ENCODE measurements around the gene STXBP5. TPM values are rescaled to one million over a fixed set of nuclear protein-coding genes. Genes with fewer than 3 reads are reported as not detected.

The STXBP5 gene
- total and polyA plus RNA-seq, 2 of the 4 experiments (the other 2 are of a cell fraction): 13.2 to 46.4 TPM

GRCh38 chr6:147231589-147231988 is 27.4 kb downstream of the STXBP5 start:
- no peak for DNase-seq
- Histone ChIP-seq H4K8ac (ENCODE audit: low read depth in 2 of 2, low read length in 2 of 2) (no peak overlapping the region), H2AFZ (replicated peaks; ENCODE audit: low read length, poor library complexity) (no peak overlapping the region), H3K18ac (ENCODE audit: low read depth, low read length) (no peak overlapping the region), H3K9me1 (ENCODE audit: insufficient read depth, low read length) (no peaks in the 10 kb centered on the region), H2AK5ac (ENCODE audit: low read depth, low read length) (no peak overlapping the region), H3K79me1 (ENCODE audit: low read depth in 1 of 2, low read length in 2 of 2) (peaks cover 17 to 18% of the 10 kb centered on the region in 2 experiments), H2BK20ac (ENCODE audit: low read depth, low read length) (no peak overlapping the region), H3K4ac (ENCODE audit: low read depth, low read length) (no peak overlapping the region), H2BK5ac (ENCODE audit: low read depth, low read length, poor library complexity, severe bottlenecking) (no peak overlapping the region), H3K9ac (ENCODE audit: low read depth, low read length) (no peak overlapping the region), H3K36me3 (ENCODE audit: control insufficient read depth, insufficient read depth, low read length) (no peaks in the 10 kb centered on the region; the same call in 1 of the 2 replicates), H3K27ac (ENCODE audit: insufficient read depth, low read length) (no peak overlapping the region), H2AK9ac (replicated peaks; ENCODE audit: low read depth, low read length, poor library complexity) (no peak overlapping the region), H2BK15ac (ENCODE audit: low read depth, low read length) (no peak overlapping the region), H3K27me3 (ENCODE audit: control insufficient read depth, insufficient read depth, low read length) (no peaks in the 10 kb centered on the region), H3K4me2 (ENCODE audit: low read depth, low read length) (no peak overlapping the region), H3K9me3 (ENCODE audit: control insufficient read depth, insufficient read depth, low read length) (no peaks in the 10 kb centered on the region), H3K56ac (ENCODE audit: extremely low read depth, insufficient read depth, low read length) (no peak overlapping the region), H4K20me1 (ENCODE audit: insufficient read depth, low read length) (peaks cover 3% of the 10 kb centered on the region; the same call in 1 of the 2 replicates), H3K23ac (ENCODE audit: low read depth, low read length) (no peak overlapping the region), H3K4me3 (ENCODE audit: insufficient read depth, low read depth, low read length) (no peak overlapping the region), H2BK120ac (ENCODE audit: low read depth, low read length) (no peak overlapping the region), H4K5ac (ENCODE audit: low read depth, low read length) (no peak overlapping the region), H3K14ac (replicated peaks; ENCODE audit: low read depth, low read length) (no peak overlapping the region), H3K4me1 (ENCODE audit: control insufficient read depth, insufficient read depth, low read length) (no peaks in the 10 kb centered on the region), H4K91ac (ENCODE audit: insufficient read depth, low read depth, low read length) (no peak overlapping the region)
- in situ Hi-C loops (cut with MboI; ENCODE audit: low sequenced_read_pairs) (no loop called here), dilution Hi-C loops (cut with HindIII; ENCODE audit: low sequenced_read_pairs, unreplicated experiment) (no loop called here), intact Hi-C loops (cut with micrococcal nuclease) (no loop called here)
- ChIA-PET POLR2A (ENCODE audit: unreplicated experiment) (no interaction called here), CTCF (interaction anchor here (0.5 kb wide), 1 partner anchor 61 kb away, joined by 3 read pairs; no protein-coding TSS in a partner anchor)
- TF ChIP-seq FOS (IDR thresholded peaks at IDR 0.05; ENCODE audit: low read depth, low read length): no peak
- TF ChIP-seq MAFK (IDR thresholded peaks at IDR 0.05; ENCODE audit: low read depth, low read length): peak; percentile 31; the same call in 1 of the 2 replicates
- no peak for TF ChIP-seq CHD1 (IDR thresholded peaks at IDR 0.05; ENCODE audit: low read depth, low read length)
- TF ChIP-seq NFE2L2 (IDR thresholded peaks at IDR 0.05; ENCODE audit: low read depth, low read length): no peak
- no peak for TF ChIP-seq USF2 (IDR thresholded peaks at IDR 0.05; ENCODE audit: low read depth, low read length)
- TF ChIP-seq SMC3 (IDR thresholded peaks at IDR 0.05; ENCODE audit: low read depth, low read length): no peak
- no peak for TF ChIP-seq ELK1 (IDR thresholded peaks at IDR 0.05; ENCODE audit: borderline replicate concordance, low read depth, low read length)
- no TSS peak for BruUV-seq (replicated peaks)
- WGBS, 2 experiments (ENCODE audit: extremely low coverage in 2 of 2, insufficient read length in 1 of 2): no CpG with 5 or more reads among the region's 1 CpG
- ATAC-seq (ENCODE audit: low read depth): no peak

Data from IMR-90 (cell line).